ENCODE data around the gene H2BK1. TPM values are rescaled to one million over a fixed set of nuclear protein-coding genes. Genes with fewer than 3 reads are reported as not detected.

Gene H2BK1
- total and polyA plus RNA-seq, 4 donors, result 0.52 TPM; not detected in 3

DNA sequence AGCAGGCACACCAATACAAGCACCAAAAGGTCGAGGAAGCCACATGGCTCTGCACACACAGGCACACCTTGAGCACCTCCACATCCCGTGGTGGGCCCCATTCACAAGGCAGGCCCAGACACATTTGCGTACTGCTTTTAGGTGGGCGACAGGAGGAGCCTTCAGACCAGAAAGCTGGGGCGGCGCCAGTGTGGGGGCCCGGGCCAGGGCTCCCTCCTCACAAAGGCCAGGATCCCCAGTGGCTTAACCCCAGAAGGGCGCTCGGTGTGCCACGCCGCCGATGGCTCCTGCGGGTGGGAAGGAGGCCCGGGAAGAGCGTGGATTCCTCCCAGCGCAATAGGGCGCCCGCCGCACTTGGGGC, 41.0 kb upstream of the H2BK1 start:
- 8 to 23% methylated on average over 7 to 19 of the region's 19 CpGs for WGBS, 2 donors
- Histone ChIP-seq H3K4me1 (ENCODE audit: control insufficient read depth in 5 of 5, insufficient read depth in 5 of 5, low read length in 5 of 5) (peaks cover 0 to 57% (median 18%) of the 10 kb centered on the region in 5 donors), H3K9me3 (ENCODE audit: control insufficient read depth in 4 of 4, insufficient read depth in 3 of 4, low read length in 3 of 4) (no peaks in the 10 kb centered on the region), H3K36me3 (ENCODE audit: control insufficient read depth in 4 of 4, insufficient read depth in 4 of 4, low read length in 4 of 4) (no peaks in the 10 kb centered on the region), H3K27ac (ENCODE audit: low read depth in 1 of 2, low read length in 1 of 2) (peak overlapping the region; percentile 76 to 97), H3K9ac (ENCODE audit: insufficient read depth in 1 of 2, low read length in 2 of 2) (peak overlapping the region in 1 of 2 donors; percentile 50), H3K27me3 (ENCODE audit: control insufficient read depth in 3 of 3, insufficient read depth in 3 of 3, low read length in 2 of 3) (no peaks in the 10 kb centered on the region), H3K4me3 (peak overlapping the region; percentile 47)
- DNase-seq (peak in 1 of 3 donors; percentile 66), ATAC-seq (ENCODE audit: insufficient read depth, low FRiP score) (no peak)
- TF ChIP-seq, protein P1, sequence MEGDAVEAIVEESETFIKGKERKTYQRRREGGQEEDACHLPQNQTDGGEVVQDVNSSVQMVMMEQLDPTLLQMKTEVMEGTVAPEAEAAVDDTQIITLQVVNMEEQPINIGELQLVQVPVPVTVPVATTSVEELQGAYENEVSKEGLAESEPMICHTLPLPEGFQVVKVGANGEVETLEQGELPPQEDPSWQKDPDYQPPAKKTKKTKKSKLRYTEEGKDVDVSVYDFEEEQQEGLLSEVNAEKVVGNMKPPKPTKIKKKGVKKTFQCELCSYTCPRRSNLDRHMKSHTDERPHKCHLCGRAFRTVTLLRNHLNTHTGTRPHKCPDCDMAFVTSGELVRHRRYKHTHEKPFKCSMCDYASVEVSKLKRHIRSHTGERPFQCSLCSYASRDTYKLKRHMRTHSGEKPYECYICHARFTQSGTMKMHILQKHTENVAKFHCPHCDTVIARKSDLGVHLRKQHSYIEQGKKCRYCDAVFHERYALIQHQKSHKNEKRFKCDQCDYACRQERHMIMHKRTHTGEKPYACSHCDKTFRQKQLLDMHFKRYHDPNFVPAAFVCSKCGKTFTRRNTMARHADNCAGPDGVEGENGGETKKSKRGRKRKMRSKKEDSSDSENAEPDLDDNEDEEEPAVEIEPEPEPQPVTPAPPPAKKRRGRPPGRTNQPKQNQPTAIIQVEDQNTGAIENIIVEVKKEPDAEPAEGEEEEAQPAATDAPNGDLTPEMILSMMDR (IDR thresholded peaks at IDR 0.05; ENCODE audit: control extremely low read depth, extremely low read depth), result no peak

DNA sequence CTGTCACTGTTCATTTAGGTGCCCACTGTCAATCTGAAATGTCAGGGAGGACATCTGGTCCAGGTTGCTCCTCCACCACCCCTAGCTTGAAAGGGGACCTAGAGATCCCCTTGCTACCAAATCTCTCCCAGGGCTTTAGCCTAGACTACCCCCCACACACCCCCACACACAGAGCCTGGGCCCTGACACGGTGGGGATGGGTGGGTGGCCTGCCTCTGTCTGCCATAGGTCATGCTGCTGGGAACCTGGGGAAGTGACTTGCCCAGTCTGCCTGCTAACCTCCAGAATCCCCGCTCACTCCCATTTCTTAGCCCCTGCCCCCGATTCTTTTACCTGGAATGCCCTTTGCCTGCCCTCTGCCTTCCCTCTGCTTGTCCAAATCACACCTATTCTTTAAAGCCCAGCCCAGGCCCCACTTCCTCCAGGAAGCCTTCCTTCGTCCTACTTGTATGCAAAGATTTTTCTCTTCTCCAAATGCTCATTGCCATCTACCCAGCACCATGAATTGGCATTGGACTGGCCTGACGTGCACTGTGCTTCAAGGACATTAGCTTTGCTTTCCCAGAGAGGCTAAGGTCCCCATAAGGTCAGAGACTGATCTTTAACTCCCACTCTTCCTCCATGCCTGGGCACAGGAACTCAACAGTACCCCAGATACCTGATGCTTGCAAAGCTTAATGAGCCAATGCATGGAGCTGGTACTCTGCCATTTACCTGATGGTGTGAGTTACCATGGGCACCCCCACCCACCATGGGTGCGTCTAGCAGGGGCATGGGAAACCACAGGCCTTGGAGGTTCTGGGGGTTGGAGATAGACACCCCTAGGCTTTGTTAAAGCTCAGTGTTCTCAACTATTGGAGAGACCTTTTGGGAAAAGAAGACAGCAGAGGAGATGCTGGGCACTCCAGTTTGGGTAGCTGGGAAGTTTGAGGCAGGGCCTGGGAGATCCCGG, 40.2 kb upstream of the H2BK1 start:
- Histone ChIP-seq H3K27me3 (ENCODE audit: control insufficient read depth in 3 of 3, insufficient read depth in 3 of 3, low read length in 2 of 3) (no peaks in the 10 kb centered on the region), H3K4me3 (no peak overlapping the region), H3K27ac (ENCODE audit: low read depth in 1 of 2, low read length in 1 of 2) (peak overlapping the region; percentile 84 to 97), H3K4me1 (ENCODE audit: control insufficient read depth in 5 of 5, insufficient read depth in 5 of 5, low read length in 5 of 5) (peaks cover 0 to 64% (median 18%) of the 10 kb centered on the region in 5 donors), H3K9ac (ENCODE audit: insufficient read depth in 1 of 2, low read length in 2 of 2) (peak overlapping the region in 1 of 2 donors; percentile 50), H3K9me3 (ENCODE audit: control insufficient read depth in 4 of 4, insufficient read depth in 3 of 4, low read length in 3 of 4) (no peaks in the 10 kb centered on the region), H3K36me3 (ENCODE audit: control insufficient read depth in 4 of 4, insufficient read depth in 4 of 4, low read length in 4 of 4) (no peaks in the 10 kb centered on the region)
- TF ChIP-seq, protein P1 (IDR thresholded peaks at IDR 0.05; ENCODE audit: control extremely low read depth, extremely low read depth), result no peak
- DNase-seq, result no peak
- WGBS, 2 donors, result 63 to 68% methylated on average over 7 of the region's 7 CpGs
- ATAC-seq (ENCODE audit: insufficient read depth, low FRiP score), result no peak

DNA sequence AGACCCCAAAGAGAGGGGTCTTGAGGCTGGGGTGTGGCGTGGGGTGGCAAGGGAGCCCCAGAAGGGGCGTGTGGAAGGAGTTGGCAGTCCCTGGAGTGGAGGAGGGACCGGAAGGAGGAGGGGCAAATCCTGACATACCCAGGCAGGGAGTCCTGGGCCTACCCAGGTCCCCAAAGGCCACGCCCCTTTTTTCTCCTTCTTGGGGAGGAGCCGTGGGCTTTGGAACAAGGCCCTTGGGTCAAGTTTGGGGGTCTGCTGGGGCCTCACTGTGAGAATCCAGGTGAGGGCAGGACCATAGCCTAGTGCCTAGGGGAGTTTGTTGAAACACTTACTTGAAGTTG, 39.4 kb upstream of the H2BK1 start:
- no peak overlapping the region for H3K4me3 ChIP-seq
- peak overlapping the region; percentile 84 to 97 for H3K27ac ChIP-seq (ENCODE audit: low read depth in 1 of 2, low read length in 1 of 2)
- peaks cover 0 to 71% (median 19%) of the 10 kb centered on the region in 5 donors for H3K4me1 ChIP-seq (ENCODE audit: control insufficient read depth in 5 of 5, insufficient read depth in 5 of 5, low read length in 5 of 5)
- peaks cover 0 to under 1% (median 0%) of the 10 kb centered on the region in 3 donors for H3K27me3 ChIP-seq (ENCODE audit: control insufficient read depth in 3 of 3, insufficient read depth in 3 of 3, low read length in 2 of 3)
- H3K9me3 ChIP-seq (ENCODE audit: control insufficient read depth in 4 of 4, insufficient read depth in 3 of 4, low read length in 3 of 4), result no peaks in the 10 kb centered on the region
- ATAC-seq (ENCODE audit: insufficient read depth, low FRiP score) (no peak), DNase-seq (peak; percentile 85 to 94 (median 87))
- 23 to 30% methylated on average over 5 of the region's 5 CpGs for WGBS, 2 donors
- no peaks in the 10 kb centered on the region for H3K36me3 ChIP-seq (ENCODE audit: control insufficient read depth in 4 of 4, insufficient read depth in 4 of 4, low read length in 4 of 4)
- H3K9ac ChIP-seq (ENCODE audit: insufficient read depth in 1 of 2, low read length in 2 of 2), result no peak overlapping the region
- TF ChIP-seq, protein P1 (IDR thresholded peaks at IDR 0.05; ENCODE audit: control extremely low read depth, extremely low read depth), result no peak
